Lung (tissue), 12 donors: ENCODE results near the gene MEX3B. TPM values are rescaled to one million over a fixed set of nuclear protein-coding genes. Genes with fewer than 3 reads are reported as not detected.

Source experiments
- ATAC-seq: fragments of 200-7000 bp; cut with Tn5 transposase; one replicate; pipeline ENCODE4 v1.9.1; 2020; ENCODE audit warnings: moderate number of reproducible peaks; ENCODE audit not compliant: insufficient read depth, low FRiP score
- DNase-seq, 3 donors: peaks; one replicate each; pipeline ENCODE4 v3.0.0-alpha.2; 2013 to 2017
- H3K27ac ChIP-seq, 2 donors: one replicate each; pipeline ENCODE4 v1.5.1; 2013; ENCODE audit warnings: mild to moderate bottlenecking in 2 of 2, moderate library complexity in 2 of 2, control low read depth in 1 of 2, inconsistent platforms in 1 of 2, low read depth in 1 of 2, low read length in 1 of 2
- H3K27me3 ChIP-seq, 3 donors: one replicate each; pipeline ENCODE4 v1.5.1; 2013; ENCODE audit warnings: low read length in 2 of 3; ENCODE audit not compliant: control insufficient read depth in 3 of 3, insufficient read depth in 3 of 3
- H3K36me3 ChIP-seq, 4 donors: one replicate each; pipeline ENCODE4 v1.5.1; 2013; ENCODE audit warnings: low read length in 4 of 4, mild to moderate bottlenecking in 1 of 4, moderate library complexity in 1 of 4; ENCODE audit not compliant: control insufficient read depth in 4 of 4, insufficient read depth in 4 of 4
- H3K4me1 ChIP-seq, 5 donors: one replicate each; pipeline ENCODE4 v1.5.1; 2013; ENCODE audit warnings: low read length in 5 of 5, mild to moderate bottlenecking in 2 of 5, moderate library complexity in 1 of 5; ENCODE audit not compliant: control insufficient read depth in 5 of 5, insufficient read depth in 5 of 5
- H3K4me3 ChIP-seq: one replicate; pipeline ENCODE4 v1.5.1; 2013; ENCODE audit warnings: mild to moderate bottlenecking, control low read depth, moderate library complexity
- H3K9ac ChIP-seq, 2 donors: one replicate each; pipeline ENCODE4 v1.5.1; 2013; ENCODE audit warnings: low read length in 2 of 2, control low read depth in 1 of 2; ENCODE audit not compliant: insufficient read depth in 1 of 2
- H3K9me3 ChIP-seq, 4 donors: one replicate each; pipeline ENCODE4 v1.5.1; 2013; ENCODE audit warnings: low read length in 3 of 4, mild to moderate bottlenecking in 1 of 4, moderate library complexity in 1 of 4; ENCODE audit not compliant: control insufficient read depth in 4 of 4, insufficient read depth in 3 of 4
- WGBS, 2 donors: extraction: QIAGEN DNeasy Blood & Tissue Kit; methylation state at CpG; one replicate each; pipeline ENCODE4 v1.1.7; 2013; 5-methylcytosine and 5-hydroxymethylcytosine counted together
- polyA plus RNA-seq, 2 donors: library from polyadenylated mRNA; stranded (reverse); fragments of 200-250 nt; gene quantifications; one replicate each; pipeline ENCODE4 v1.2.1, GENCODE V29; 2013
- total RNA-seq, 2 donors: library from RNA; depleted of rRNA in 1 of 2; stranded (reverse); fragments of >200 nt in 1 of 2; gene quantifications; one replicate each; pipeline ENCODE4 v1.2.1, GENCODE V29; 2014 to 2021
- TF ChIP-seq, protein P1 (sequence below): IDR thresholded peaks from 2 replicates; pipeline ENCODE4 v1.5.1; 2012; ENCODE audit warnings: mild to moderate bottlenecking; ENCODE audit errors: control extremely low read depth, extremely low read depth
- donor health status: control.
- donor health status: control.
- donor health status: Bipolar disorder and iron deficiency.
- donor health status: healthy.
- donor health status: DM: yes; HTN: yes; CAD: no.

Gene MEX3B
- total and polyA plus RNA-seq, 4 donors: 0.89 to 6.3 (median 1.8) TPM

DNA sequence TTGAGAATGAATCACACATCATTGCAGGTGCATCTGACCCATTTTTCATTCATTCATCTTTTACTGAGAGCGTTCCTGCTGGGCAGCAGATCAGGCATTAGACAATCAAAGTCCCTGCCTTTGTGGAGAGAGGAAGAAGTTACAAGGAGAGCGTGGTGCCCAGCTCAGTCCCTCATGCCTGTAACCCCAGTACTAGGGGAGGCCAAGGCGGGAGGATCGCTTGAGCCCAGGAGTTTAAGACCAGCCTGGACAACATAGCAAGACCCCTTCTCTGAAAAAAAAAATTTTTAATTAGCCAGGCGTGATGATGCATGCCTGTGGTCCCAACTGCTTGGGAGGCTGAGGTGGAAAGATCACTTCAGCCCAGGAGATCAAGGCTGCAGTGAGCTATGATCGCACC lies 35.0 kb upstream of the MEX3B start:
- Histone ChIP-seq H3K27me3 (no peaks in the 10 kb centered on the region), H3K27ac (no peak overlapping the region), H3K4me3 (no peak overlapping the region), H3K36me3 (no peaks in the 10 kb centered on the region), H3K4me1 (no peaks in the 10 kb centered on the region), H3K9me3 (peaks cover 0 to 1% (median 0%) of the 10 kb centered on the region in 4 donors), H3K9ac (no peak overlapping the region)
- ATAC-seq (no peak), DNase-seq (no peak)
- 92 to 97% methylated on average over 6 of the region's 6 CpGs for WGBS, 2 donors
- TF ChIP-seq, protein P1, sequence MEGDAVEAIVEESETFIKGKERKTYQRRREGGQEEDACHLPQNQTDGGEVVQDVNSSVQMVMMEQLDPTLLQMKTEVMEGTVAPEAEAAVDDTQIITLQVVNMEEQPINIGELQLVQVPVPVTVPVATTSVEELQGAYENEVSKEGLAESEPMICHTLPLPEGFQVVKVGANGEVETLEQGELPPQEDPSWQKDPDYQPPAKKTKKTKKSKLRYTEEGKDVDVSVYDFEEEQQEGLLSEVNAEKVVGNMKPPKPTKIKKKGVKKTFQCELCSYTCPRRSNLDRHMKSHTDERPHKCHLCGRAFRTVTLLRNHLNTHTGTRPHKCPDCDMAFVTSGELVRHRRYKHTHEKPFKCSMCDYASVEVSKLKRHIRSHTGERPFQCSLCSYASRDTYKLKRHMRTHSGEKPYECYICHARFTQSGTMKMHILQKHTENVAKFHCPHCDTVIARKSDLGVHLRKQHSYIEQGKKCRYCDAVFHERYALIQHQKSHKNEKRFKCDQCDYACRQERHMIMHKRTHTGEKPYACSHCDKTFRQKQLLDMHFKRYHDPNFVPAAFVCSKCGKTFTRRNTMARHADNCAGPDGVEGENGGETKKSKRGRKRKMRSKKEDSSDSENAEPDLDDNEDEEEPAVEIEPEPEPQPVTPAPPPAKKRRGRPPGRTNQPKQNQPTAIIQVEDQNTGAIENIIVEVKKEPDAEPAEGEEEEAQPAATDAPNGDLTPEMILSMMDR: no peak

GRCh38 chr15:82079736-82080135 lies 33.9 kb upstream of the MEX3B start:
- Histone ChIP-seq H3K9ac (no peak overlapping the region), H3K4me1 (no peaks in the 10 kb centered on the region), H3K27ac (no peak overlapping the region), H3K36me3 (no peaks in the 10 kb centered on the region), H3K9me3 (peaks cover 0 to 1% (median 0%) of the 10 kb centered on the region in 4 donors), H3K27me3 (no peaks in the 10 kb centered on the region), H3K4me3 (no peak overlapping the region)
- WGBS, 2 donors: 67 to 77% methylated on average over 5 of the region's 5 CpGs
- ATAC-seq (no peak), DNase-seq (peak in 2 of 3 donors; percentile 49 to 62)
- TF ChIP-seq, protein P1: no peak

GRCh38 chr15:82074610-82075009 lies 28.8 kb upstream of the MEX3B start:
- DNase-seq (no peak), ATAC-seq (no peak)
- WGBS, 2 donors: 85 to 94% methylated on average over 1 of the region's 1 CpG
- H3K27ac ChIP-seq: no peak overlapping the region
- H3K9me3 ChIP-seq: peaks cover 0 to 2% (median 0%) of the 10 kb centered on the region in 4 donors
- no peaks in the 10 kb centered on the region for H3K4me1 ChIP-seq
- no peak overlapping the region for H3K4me3 ChIP-seq
- H3K36me3 ChIP-seq: no peaks in the 10 kb centered on the region
- no peak overlapping the region for H3K9ac ChIP-seq
- TF ChIP-seq, protein P1: no peak
- no peaks in the 10 kb centered on the region for H3K27me3 ChIP-seq

DNA sequence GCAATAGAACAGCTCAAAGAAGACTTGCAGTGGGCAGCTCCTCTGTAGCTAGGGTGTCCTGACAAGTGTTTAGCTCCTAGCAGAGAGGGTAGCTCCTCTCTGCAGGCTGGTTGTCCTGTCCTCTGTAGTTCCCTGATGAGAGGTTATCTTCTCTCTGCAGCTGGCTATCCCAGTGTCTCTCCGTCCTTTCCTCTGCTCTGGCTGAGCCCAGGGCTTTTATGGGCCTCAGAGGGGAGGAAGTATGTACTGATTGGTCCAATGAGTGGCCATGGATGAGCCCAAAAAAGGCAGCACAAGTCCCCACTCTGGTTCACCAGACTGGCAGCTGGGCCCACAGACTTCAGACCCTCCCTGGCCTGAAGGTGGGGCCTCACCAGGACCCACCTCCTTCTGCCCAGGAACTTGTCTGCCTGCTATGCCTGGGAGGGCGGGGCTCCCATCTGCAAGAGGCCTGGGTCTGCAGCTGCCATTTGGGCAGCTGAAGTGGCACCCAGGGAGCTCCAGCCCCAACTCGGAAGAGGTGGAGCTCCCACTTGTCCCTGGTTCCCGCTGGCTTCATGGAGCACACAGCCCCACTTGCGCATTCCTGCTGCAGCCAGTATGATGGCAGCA lies 27.2 kb upstream of the MEX3B start:
- no peak overlapping the region for H3K4me3 ChIP-seq
- no peaks in the 10 kb centered on the region for H3K36me3 ChIP-seq
- peaks cover 0 to 2% (median 0%) of the 10 kb centered on the region in 4 donors for H3K9me3 ChIP-seq
- no peak overlapping the region for H3K9ac ChIP-seq
- ATAC-seq (no peak), DNase-seq (no peak)
- H3K27me3 ChIP-seq: no peaks in the 10 kb centered on the region
- 96% methylated on average over 5 of the region's 5 CpGs for WGBS, 2 donors
- TF ChIP-seq, protein P1: no peak
- H3K27ac ChIP-seq: no peak overlapping the region
- H3K4me1 ChIP-seq: no peaks in the 10 kb centered on the region
